PC-9 (cell line): ENCODE measurements around the gene SRMS.

Source experiments
- EZH2 ChIP-seq: fragments of 200-600 bp; sonication (generic); IDR thresholded peaks from 2 replicates; pipeline ENCODE4 v1.8.0; 2017; ENCODE audit warnings: antibody characterized with exemption, low read depth
- TF ChIP-seq, protein P1 (sequence below): fragments of 200-600 bp; sonication (generic); conservative IDR thresholded peaks from 2 replicates; pipeline ENCODE4 v1.6.1; 2017; ENCODE audit warnings: mixed run types, antibody characterized with exemption, mild to moderate bottlenecking, moderate library complexity

DNA sequence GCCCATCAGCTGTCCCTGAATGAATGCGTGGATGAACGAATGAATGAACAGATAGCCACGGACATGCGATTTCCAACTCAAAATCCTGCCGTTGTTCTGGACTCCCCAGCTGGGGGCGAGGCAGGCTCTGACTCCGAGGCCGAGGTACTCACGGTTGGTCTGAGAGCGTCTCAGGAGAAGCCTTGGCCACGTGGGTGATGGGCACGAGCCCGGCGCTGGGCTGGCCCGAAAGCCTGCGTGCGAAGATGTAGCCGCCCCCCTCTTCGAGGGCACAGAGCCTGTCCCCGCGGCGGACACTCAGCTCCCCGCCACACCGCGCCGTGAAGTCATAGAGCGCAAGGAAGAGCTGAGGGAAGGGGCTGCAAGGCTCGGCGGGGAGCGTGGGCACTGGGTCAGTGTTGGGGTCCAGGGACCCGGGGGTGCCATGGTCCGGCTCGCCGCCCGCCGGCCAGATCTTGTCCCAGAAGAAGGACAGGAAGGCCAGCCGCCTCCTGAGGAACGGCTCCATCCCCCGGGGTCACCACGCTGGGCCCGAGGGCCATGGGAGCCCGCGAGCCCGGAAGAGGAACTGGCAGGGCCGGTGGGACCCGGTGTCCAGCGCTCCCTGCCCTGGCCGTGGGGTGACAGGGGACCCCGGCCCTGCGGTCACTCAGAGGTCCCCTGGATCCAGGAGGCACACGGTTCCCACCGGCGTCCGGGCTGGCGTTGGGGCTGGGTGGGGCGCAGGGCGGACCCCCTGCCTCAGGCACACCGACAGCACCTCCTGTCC is 409 bp downstream of the SRMS start:
- TF ChIP-seq, protein P1, sequence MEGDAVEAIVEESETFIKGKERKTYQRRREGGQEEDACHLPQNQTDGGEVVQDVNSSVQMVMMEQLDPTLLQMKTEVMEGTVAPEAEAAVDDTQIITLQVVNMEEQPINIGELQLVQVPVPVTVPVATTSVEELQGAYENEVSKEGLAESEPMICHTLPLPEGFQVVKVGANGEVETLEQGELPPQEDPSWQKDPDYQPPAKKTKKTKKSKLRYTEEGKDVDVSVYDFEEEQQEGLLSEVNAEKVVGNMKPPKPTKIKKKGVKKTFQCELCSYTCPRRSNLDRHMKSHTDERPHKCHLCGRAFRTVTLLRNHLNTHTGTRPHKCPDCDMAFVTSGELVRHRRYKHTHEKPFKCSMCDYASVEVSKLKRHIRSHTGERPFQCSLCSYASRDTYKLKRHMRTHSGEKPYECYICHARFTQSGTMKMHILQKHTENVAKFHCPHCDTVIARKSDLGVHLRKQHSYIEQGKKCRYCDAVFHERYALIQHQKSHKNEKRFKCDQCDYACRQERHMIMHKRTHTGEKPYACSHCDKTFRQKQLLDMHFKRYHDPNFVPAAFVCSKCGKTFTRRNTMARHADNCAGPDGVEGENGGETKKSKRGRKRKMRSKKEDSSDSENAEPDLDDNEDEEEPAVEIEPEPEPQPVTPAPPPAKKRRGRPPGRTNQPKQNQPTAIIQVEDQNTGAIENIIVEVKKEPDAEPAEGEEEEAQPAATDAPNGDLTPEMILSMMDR, result no peak
- no peak for TF ChIP-seq EZH2
